Measurements from ENCODE around the gene STAB1.

STAB1 gene

GRCh38 chr3:52458031-52458760, 36.9 kb upstream of the STAB1 start:
- no peak for FAIRE-seq

- no peak for FAIRE-seq
These were observed 36.2 kb upstream of the STAB1 start for GRCh38 chr3:52458770-52459545.

GRCh38 chr3:52461874-52462273, 33.3 kb upstream of the STAB1 start:
- FAIRE-seq: no peak

- FAIRE-seq: no peak
These were observed 31.7 kb upstream of the STAB1 start for GRCh38 chr3:52463416-52463815.

DNA sequence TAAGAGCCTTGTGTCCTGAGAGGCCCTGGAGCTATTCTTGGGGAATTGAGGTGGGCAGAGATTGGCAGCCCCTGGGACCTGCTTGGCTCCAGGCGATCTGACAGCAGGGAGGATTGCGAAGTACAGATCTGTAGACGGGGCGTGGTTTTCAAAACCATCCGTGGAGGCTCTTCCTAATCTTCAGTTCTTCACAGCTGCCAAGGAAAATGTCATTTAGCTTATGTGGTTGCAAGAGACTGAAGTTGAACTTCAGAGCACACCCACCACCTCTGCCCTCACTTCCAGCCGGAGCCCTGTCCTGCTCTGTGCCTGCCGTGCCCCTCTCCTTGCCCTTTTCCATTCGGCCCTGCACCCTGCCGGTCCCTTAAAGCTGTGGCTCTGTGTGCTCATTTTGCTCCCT, 26.8 kb upstream of the STAB1 start:
- no peak for FAIRE-seq

DNA sequence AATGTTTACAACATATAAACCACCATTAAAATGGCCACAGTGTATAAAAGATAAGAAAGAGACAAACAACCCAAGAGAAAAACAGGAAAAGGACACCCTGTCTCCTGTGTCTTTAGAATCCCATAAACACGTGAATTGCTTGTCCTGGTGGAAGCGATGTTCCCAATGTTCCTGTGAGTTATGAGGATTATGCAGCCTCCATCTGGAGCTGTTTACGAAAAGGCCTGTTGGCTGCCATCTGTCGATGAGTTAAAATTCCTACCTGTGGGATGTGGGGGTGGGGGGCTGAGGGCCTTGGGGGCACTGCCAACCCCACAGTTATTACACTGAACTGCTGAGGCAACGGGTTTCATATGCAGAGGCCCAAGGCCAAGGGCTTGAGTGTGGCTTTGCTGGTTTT, 26.1 kb upstream of the STAB1 start:
- no peak for FAIRE-seq

- FAIRE-seq: no peak
These were observed 24.2 kb upstream of the STAB1 start for GRCh38 chr3:52470920-52471319.

DNA sequence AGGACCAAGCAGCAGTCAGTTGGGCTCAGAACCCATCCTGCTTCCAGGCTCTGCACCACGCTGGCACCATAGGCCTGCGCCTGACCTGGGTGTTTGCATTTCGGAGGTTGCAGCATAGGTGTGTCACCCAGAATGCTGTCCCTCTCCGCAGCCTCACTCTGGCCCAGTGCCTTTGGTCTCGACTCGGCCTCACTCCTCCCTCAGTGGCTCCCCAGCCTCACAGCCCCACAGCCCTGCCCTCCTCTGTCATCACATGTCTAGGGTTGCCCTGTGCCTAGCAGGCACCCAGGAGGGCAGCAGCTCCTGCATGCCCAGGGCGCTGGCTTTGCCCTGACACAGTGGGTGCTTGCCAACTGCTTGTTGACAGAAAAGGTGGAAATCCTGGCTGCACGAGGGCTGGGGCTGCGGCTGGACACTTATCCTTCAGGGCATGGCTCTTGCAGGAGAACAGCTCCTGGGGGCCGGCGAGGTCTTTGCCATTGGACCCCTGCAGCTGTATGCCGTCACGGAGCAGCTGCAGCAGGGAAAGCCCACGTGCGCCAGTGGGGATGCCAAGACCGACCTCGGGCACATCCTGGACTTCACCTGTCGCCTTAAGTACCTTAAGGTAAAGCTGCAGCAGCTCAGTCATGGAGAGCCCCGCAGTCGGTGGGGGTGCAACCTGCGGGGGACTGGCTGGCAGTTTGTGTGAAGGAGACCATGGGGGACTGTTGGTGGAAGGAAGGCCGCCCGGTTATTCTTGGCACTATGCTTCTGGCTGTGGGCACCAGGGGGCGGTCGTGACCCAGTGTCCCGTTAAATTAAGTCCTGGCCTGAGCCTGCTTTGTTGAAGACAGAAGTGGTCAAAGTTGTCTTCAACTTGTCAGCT, 23.5 kb upstream of the STAB1 start:
- FAIRE-seq: no peak

GRCh38 chr3:52472239-52473000, 22.7 kb upstream of the STAB1 start:
- FAIRE-seq: no peak

GRCh38 chr3:52473026-52473425, 22.1 kb upstream of the STAB1 start:
- no peak for FAIRE-seq

DNA sequence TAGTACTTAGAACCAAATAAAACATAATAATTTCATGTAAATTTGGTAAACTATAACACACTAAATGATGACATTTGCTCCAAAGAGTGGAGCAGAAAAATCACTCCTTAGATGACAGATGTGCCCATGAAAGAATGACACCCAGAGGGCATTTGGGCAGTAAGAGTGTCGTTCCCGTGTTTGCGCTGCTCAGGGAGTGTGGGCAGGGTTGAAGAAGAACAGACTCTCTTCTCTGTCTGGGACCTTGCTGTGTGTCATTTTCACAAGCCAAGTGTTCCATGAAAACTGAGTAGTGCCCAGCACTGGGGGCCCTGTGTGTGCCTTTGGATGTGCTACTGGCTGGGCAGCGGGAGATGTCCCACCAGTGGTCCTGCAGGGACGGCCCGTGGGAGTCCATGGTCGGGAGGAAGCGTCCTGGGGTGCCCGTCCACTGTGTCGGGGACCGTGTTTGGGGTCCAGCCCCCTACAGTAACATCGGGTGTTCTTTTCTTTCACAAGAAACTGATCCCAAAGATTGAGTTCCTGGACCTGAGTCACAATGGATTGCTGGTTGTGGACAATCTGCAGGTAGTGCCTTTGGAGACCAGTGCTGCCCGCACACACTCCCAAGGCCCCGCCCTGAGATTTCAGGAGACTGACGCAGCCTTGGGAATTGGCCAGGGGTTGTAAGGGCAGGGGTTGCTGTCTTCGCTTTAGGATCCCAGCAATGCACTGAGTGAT, 17.9 kb upstream of the STAB1 start:
- FAIRE-seq: no peak

DNA sequence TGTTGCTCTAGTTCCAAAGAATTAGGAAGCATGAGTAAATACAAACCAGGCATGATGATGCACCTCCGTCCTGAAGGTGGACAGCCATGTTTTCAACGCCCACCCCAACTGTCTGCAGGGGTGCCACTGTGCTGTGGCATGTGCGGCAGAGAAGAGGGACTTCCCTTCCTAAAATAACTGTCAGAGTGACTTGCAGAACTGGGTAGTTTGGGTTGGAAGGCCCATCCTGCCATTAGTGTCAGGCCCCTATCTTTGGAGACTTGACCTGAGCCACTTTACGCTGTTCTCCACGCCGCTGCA, 17.4 kb upstream of the STAB1 start:
- FAIRE-seq: no peak

DNA sequence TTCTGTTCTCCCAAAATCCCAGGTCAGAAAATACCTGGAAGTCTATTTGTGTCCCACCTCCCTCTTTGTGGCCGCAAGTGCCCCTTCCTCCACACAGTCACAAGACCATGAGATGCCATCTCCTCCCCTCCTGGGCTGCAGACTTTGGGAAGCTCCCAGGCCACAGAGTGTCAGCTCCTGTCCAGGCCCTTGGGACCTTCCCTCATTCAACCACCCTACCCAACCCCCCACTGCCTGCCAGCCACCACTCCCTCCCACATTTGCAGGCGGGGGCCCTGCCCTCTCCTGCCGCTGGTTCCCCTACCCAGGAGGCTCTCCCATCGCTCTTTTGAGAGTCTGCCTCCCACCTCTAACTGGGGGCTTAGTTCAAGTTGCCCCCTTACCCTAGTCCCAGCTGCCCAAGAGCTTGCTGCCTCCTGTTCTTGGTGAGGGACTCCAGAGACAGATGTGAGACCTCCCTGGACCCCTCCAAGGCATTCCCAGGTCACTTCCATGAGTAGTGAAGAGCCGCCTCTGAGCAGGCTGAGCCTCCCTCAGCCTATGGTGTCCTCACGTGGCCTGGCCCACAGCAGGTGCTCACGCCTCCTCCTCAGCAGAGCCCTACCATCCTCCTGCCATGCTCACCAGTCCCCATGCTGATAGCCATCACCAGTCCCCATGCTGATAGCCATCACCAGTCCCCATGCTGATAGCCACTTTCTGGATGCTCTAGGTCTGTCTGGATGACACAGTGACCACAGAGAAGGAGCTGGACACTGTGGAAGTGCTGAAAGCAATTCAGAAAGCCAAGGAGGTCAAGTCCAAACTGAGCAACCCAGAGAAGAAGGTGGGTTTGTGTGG, 15.9 kb upstream of the STAB1 start:
- no peak for FAIRE-seq

DNA sequence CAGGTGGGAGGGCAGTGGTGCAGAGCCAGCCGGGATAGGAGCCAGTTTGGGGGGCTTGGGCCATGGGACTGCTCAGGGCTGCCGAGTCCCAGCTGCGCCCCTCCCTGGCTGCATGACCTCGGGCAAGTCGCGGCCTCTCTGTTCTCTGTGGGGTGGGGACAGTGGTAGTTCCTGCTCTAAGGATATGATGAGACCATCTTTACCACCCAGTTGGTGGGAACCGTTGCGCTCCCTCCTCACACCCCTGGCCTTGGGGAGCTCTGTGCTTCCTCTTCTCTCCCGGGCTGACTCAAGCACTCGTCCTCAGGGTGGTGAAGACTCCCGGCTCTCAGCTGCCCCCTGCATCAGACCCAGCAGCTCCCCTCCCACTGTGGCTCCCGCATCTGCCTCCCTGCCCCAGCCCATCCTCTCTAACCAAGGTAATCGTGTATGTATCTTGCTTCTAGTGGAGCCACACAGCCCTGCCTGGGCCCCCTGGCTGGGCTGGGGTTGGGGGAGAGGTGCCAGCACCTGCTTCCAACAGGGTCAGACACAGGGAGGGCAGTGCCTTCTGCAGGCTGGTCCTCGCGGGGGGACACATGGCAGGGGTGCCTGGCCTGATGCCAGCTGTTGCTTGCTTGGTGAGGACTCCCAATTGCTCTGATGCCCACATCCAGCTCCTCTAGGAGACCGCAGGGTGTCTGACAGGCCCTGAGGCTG, 15.1 kb upstream of the STAB1 start:
- FAIRE-seq: no peak

GRCh38 chr3:52480768-52481715, 14.1 kb upstream of the STAB1 start:
- no peak for FAIRE-seq

- FAIRE-seq: no peak
These were observed 13.2 kb upstream of the STAB1 start for GRCh38 chr3:52481819-52482521.

GRCh38 chr3:52483081-52483480, 12.1 kb upstream of the STAB1 start:
- no peak for FAIRE-seq

DNA sequence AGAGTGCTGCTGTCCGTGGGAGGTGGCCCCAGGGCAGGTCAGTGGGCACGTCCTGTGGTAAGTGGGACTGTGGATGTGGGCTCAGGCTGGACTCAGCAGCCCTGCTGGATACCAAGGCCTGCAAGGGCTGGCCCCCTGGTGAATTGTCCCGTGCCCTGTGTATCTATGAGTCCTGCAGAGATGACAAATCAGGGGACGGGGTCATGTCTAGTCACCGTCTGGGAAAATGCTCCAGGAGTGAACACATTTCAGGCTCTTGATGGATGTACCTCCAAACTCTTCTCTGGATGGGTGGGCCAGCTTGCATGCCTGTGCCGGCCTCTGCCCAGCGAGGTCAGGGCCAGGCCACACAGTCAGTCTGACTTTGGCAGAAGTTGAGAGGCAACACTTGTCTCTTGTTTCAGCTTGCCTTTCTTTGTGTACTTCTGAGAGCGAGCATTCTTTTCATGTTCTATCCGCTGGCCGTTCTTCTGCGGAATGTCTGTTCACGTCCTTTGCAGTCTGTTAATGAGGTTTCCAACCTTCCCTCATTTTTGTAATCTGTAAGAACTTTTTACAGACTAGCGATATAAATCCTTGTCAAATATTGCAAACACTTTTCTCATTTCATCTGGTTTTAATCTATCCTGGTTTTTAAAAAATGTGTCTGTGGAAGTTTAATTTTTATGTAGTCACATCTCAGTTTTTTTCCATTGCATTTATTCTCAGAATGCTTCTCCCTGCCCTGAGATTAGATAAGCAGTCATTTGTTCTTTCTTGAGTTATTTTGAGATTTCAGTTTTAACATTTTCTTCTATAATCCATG, 11.4 kb upstream of the STAB1 start:
- FAIRE-seq: peak; percentile 56
